ENCODE data around the gene OTOA. TPM values are rescaled to one million over a fixed set of nuclear protein-coding genes. Genes with fewer than 3 reads are reported as not detected.

Gene OTOA
- total RNA-seq, 1 donor from 2014 or later = 0.21 TPM

DNA sequence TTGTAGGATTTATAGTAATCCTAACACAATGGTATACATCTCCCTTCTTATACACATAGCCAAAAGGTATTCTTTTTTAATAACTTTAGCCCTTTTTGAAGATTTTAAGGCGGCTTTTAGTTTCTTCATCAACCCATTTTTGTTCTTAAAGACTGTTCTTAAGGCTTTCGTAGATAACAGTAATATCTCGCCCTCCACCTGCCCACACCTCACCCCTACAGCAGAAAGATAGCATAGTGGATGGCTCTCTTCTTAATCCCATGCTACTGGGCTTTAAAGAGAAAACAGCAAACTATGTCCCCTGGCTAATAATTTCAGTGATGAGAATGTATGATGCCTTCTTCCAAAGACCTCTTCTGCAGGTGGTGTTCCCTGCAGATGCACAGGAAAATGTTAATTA lies 20.0 kb upstream of the OTOA start:
- Mint-ChIP-seq H3K9me3 (no peaks in the 10 kb centered on the region), H3K27ac (ENCODE audit: unreplicated experiment) (no peak overlapping the region), H3K4me1 (peaks cover 6% of the 10 kb centered on the region), H3K36me3 (ENCODE audit: low read depth) (no peaks in the 10 kb centered on the region), H3K27me3 (ENCODE audit: low read depth) (no peaks in the 10 kb centered on the region), H3K4me3 (no peak overlapping the region)
- TF ChIP-seq, protein P1, sequence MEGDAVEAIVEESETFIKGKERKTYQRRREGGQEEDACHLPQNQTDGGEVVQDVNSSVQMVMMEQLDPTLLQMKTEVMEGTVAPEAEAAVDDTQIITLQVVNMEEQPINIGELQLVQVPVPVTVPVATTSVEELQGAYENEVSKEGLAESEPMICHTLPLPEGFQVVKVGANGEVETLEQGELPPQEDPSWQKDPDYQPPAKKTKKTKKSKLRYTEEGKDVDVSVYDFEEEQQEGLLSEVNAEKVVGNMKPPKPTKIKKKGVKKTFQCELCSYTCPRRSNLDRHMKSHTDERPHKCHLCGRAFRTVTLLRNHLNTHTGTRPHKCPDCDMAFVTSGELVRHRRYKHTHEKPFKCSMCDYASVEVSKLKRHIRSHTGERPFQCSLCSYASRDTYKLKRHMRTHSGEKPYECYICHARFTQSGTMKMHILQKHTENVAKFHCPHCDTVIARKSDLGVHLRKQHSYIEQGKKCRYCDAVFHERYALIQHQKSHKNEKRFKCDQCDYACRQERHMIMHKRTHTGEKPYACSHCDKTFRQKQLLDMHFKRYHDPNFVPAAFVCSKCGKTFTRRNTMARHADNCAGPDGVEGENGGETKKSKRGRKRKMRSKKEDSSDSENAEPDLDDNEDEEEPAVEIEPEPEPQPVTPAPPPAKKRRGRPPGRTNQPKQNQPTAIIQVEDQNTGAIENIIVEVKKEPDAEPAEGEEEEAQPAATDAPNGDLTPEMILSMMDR (conservative IDR thresholded peaks at IDR 0.05) = no peak
- DNase-seq (ENCODE audit: low read depth, low spot score) = no peak

DNA sequence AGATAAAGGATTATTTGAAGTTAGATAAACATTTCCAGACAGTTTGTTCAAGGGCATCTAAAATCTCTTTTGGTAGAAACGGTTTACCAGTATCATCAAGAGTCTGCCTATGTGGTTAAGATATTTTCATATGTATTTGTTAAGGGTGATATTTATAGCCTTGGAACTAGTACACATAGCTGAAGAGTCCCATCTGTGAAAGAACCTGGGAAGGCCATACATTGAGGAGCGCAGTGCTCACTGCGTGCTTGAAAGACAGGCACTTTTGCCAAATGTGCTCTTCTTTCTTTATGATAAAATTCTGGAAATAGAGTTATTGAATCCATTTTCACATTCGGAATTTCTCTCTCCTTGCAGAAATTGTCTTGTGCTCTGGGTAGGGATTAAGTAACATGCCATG lies 19.1 kb upstream of the OTOA start:
- no peak overlapping the region for H3K4me3 Mint-ChIP-seq
- no peaks in the 10 kb centered on the region for H3K36me3 Mint-ChIP-seq (ENCODE audit: low read depth)
- peaks cover 6% of the 10 kb centered on the region for H3K4me1 Mint-ChIP-seq
- H3K9me3 Mint-ChIP-seq = no peaks in the 10 kb centered on the region
- no peak overlapping the region for H3K27ac Mint-ChIP-seq (ENCODE audit: unreplicated experiment)
- TF ChIP-seq, protein P1 (conservative IDR thresholded peaks at IDR 0.05) = no peak
- DNase-seq (ENCODE audit: low read depth, low spot score) = no peak
- no peaks in the 10 kb centered on the region for H3K27me3 Mint-ChIP-seq (ENCODE audit: low read depth)

DNA sequence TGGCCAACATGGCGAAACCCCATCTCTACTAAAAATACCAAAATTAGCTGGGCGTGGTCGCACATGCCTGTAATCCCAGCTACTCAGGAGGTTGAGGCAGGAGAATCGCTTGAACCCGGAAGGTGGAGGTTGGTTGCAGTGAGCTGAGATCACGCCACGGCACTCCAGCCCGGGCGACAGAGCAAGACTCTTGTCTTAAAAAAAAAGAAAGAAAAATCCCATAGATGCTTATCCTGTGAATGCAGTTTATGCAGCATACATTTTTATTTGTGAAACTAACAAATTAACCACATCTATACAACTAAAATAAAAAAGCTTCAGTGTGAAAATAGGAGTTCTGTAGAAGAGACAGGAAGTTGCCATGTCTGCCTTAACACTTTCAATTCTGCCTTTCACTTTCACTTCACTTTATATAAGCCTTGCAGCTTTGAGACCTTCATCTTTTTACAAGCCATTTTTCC lies 18.5 kb upstream of the OTOA start:
- Mint-ChIP-seq H3K4me1 (peaks cover 6% of the 10 kb centered on the region), H3K36me3 (ENCODE audit: low read depth) (no peaks in the 10 kb centered on the region), H3K4me3 (no peak overlapping the region), H3K27ac (ENCODE audit: unreplicated experiment) (no peak overlapping the region), H3K9me3 (no peaks in the 10 kb centered on the region), H3K27me3 (ENCODE audit: low read depth) (no peaks in the 10 kb centered on the region)
- TF ChIP-seq, protein P1 (conservative IDR thresholded peaks at IDR 0.05) = no peak
- DNase-seq (ENCODE audit: low read depth, low spot score) = no peak

DNA sequence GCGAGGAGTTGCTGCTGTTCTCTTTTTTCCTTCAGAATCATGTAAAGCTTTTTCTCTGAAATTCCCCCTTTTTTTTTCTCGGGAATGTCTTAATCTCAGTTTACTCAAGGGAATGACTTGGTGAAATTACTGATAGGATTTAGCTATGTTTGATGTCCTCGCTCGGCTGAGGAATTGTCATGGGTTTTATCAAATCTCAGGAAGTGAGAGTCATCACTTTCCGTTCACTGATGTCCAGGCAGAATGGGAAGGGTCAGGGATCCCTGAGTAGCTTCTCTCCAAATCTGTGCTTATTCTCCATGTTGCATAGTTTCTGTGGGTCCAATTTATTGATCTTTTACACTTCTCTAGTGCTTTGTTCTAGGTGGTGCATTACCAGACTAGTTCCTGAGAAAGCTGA lies 17.7 kb upstream of the OTOA start:
- Mint-ChIP-seq H3K36me3 (ENCODE audit: low read depth) (no peaks in the 10 kb centered on the region), H3K27ac (ENCODE audit: unreplicated experiment) (no peak overlapping the region), H3K27me3 (ENCODE audit: low read depth) (no peaks in the 10 kb centered on the region), H3K4me3 (no peak overlapping the region), H3K4me1 (peaks cover 3% of the 10 kb centered on the region), H3K9me3 (no peaks in the 10 kb centered on the region)
- DNase-seq (ENCODE audit: low read depth, low spot score) = no peak
- TF ChIP-seq, protein P1 (conservative IDR thresholded peaks at IDR 0.05) = no peak

DNA sequence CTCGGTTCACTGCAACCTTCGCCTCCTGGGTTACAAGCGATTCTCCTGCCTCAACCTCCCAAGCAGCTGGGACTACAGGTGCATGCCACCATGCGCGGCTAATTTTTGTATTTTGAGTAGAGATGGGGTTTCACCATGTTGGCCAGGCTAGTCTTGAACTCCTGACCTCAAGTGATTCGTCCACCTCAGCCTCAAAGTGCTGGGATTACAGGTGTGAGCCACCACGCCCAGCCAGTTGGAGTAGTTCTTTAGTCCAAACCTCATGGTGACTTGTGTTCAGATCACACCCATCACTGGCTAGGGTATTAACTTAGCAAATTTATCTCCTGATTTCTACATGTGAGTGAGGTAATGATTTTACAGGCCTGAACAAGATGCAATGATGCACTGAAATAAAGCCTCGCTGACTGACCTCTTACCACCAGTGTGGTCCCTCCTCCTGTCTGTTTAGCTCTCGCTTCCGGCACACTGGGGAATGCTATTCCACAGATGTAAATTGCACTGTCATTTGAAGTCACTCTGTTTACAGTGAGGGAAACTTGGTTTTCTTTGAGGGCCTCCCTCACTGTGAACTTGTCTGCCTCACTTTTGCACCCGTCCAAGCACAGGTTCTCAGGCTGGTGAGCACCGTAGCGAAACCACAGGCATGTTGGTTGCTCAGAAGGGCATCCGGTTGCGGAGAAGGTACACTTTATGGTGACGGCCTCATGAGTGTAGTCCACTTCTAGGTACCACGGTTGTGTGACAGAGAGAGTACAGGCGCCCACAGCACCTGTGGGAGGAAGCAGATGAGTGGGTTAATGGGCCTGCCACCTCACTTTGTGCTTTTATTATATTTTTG lies 16.8 kb upstream of the OTOA start:
- Mint-ChIP-seq H3K4me1 (peaks cover 3% of the 10 kb centered on the region), H3K9me3 (no peaks in the 10 kb centered on the region), H3K4me3 (no peak overlapping the region), H3K27me3 (ENCODE audit: low read depth) (no peaks in the 10 kb centered on the region), H3K36me3 (ENCODE audit: low read depth) (no peaks in the 10 kb centered on the region), H3K27ac (ENCODE audit: unreplicated experiment) (no peak overlapping the region)
- TF ChIP-seq, protein P1 (conservative IDR thresholded peaks at IDR 0.05) = no peak
- DNase-seq (ENCODE audit: low read depth, low spot score) = no peak

Data from neural crest cell (in vitro differentiated cells).